Ishikawa (cell line): ENCODE results near the gene SUSD5.

Source experiments
- CREB1 ChIP-seq: IDR thresholded peaks from 2 replicates; pipeline ENCODE4 v1.6.1; 2012; ENCODE audit warnings: low read depth
- EGR1 ChIP-seq: IDR thresholded peaks from 2 replicates; pipeline ENCODE4 v1.6.1; 2012
- EP300 ChIP-seq: IDR thresholded peaks from 2 replicates; pipeline ENCODE4 v1.6.1; 2012; ENCODE audit warnings: borderline replicate concordance
- FOXM1 ChIP-seq: IDR thresholded peaks from 2 replicates; pipeline ENCODE4 v1.6.1; 2012; ENCODE audit warnings: low read depth, borderline replicate concordance
- RAD21 ChIP-seq: IDR thresholded peaks from 2 replicates; pipeline ENCODE4 v1.6.1; 2012; ENCODE audit warnings: low read depth
- TCF12 ChIP-seq: IDR thresholded peaks from 2 replicates; pipeline ENCODE4 v1.6.1; 2012; ENCODE audit warnings: low read depth
- TEAD4 ChIP-seq: IDR thresholded peaks from 2 replicates; pipeline ENCODE4 v1.6.1; 2012
- YY1 ChIP-seq: IDR thresholded peaks from 2 replicates; pipeline ENCODE4 v1.6.1; 2012; ENCODE audit warnings: low read depth
- TF ChIP-seq, protein P1 (sequence below): IDR thresholded peaks from 2 replicates; pipeline ENCODE4 v1.6.1; 2012; ENCODE audit warnings: low read depth, mild to moderate bottlenecking

DNA sequence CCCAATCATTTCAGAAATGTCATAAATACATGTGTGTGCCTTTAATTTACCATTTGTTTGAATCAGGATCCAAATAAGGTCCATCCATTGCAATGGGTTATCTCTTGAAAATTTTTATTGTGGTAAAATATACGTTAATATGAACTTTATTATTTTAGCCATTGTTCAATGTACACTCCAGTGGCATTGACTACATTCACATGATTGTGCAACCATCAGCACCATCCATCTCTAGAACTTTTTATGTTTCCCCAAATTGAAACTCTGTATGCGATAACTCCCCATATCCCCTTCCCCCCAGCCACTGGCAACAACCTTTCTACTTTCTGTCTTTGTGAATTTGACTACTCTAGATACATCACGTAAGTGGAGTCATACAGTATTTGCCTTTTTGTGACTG lies 92.8 kb downstream of the SUSD5 start:
- TF ChIP-seq EP300 (no peak), TEAD4 (no peak), TCF12 (no peak), FOXM1 (no peak), YY1 (no peak), CREB1 (no peak), EGR1 (no peak), RAD21 (no peak)
- TF ChIP-seq, protein P1, sequence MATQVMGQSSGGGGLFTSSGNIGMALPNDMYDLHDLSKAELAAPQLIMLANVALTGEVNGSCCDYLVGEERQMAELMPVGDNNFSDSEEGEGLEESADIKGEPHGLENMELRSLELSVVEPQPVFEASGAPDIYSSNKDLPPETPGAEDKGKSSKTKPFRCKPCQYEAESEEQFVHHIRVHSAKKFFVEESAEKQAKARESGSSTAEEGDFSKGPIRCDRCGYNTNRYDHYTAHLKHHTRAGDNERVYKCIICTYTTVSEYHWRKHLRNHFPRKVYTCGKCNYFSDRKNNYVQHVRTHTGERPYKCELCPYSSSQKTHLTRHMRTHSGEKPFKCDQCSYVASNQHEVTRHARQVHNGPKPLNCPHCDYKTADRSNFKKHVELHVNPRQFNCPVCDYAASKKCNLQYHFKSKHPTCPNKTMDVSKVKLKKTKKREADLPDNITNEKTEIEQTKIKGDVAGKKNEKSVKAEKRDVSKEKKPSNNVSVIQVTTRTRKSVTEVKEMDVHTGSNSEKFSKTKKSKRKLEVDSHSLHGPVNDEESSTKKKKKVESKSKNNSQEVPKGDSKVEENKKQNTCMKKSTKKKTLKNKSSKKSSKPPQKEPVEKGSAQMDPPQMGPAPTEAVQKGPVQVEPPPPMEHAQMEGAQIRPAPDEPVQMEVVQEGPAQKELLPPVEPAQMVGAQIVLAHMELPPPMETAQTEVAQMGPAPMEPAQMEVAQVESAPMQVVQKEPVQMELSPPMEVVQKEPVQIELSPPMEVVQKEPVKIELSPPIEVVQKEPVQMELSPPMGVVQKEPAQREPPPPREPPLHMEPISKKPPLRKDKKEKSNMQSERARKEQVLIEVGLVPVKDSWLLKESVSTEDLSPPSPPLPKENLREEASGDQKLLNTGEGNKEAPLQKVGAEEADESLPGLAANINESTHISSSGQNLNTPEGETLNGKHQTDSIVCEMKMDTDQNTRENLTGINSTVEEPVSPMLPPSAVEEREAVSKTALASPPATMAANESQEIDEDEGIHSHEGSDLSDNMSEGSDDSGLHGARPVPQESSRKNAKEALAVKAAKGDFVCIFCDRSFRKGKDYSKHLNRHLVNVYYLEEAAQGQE = no peak
